Fibroblast of the aortic adventitia (primary cell): ENCODE measurements around the gene DHX32. TPM values are rescaled to one million over a fixed set of nuclear protein-coding genes. Genes with fewer than 3 reads are reported as not detected.

Experiments used
- DNase-seq: peaks from one replicate; pipeline ENCODE4 v3.0.0-alpha.2; 2010; ENCODE audit warnings: low read depth
- H3K4me3 ChIP-seq: 2 replicates; pipeline ENCODE4 v1.5.1; 2011; ENCODE audit warnings: low read depth, mild to moderate bottlenecking, control low read depth, low read length, moderate library complexity
- CTCF ChIP-seq: IDR thresholded peaks from 2 replicates; pipeline ENCODE4 v1.5.1; 2011; ENCODE audit warnings: mild to moderate bottlenecking, low read length, control low read depth, inconsistent platforms; ENCODE audit not compliant: insufficient read depth
- small RNA-seq: library from RNA; depleted of rRNA; stranded (forward); fragments of <200 nt; gene quantifications from one replicate; pipeline ENCODE3, GENCODE V24; 2012
- total RNA-seq: library from RNA; depleted of rRNA; stranded (reverse); fragments of >200 nt; gene quantifications from 2 replicates; pipeline ENCODE4 v1.2.3, GENCODE V29; 2012; ENCODE audit warnings: low replicate concordance

DHX32 gene
- total RNA-seq, 1 donor = 31.3 TPM

DNA sequence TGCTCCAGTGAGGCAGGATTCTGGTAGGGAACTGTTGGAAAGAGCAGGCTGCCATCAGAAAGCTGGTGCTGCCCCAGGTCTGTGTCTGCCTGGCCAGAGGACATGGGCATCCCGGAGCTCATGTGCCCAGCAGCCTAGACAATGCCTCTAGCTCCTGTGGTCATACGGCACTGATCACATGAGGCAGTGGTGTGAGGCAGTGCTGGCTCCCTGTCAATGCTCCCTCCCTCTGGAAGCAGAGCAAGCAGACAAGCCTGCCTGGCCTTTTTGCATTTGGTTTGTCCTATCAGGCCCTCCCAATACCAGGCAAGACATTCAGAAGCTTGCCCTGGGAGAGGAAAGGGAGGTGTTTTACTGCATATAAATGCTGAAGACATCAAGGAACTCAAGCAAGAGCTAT lies 86.0 kb downstream of the DHX32 start:
- no peak for TF ChIP-seq CTCF
- DNase-seq = peak; percentile 10
- H3K4me3 ChIP-seq = no peak overlapping the region

DNA sequence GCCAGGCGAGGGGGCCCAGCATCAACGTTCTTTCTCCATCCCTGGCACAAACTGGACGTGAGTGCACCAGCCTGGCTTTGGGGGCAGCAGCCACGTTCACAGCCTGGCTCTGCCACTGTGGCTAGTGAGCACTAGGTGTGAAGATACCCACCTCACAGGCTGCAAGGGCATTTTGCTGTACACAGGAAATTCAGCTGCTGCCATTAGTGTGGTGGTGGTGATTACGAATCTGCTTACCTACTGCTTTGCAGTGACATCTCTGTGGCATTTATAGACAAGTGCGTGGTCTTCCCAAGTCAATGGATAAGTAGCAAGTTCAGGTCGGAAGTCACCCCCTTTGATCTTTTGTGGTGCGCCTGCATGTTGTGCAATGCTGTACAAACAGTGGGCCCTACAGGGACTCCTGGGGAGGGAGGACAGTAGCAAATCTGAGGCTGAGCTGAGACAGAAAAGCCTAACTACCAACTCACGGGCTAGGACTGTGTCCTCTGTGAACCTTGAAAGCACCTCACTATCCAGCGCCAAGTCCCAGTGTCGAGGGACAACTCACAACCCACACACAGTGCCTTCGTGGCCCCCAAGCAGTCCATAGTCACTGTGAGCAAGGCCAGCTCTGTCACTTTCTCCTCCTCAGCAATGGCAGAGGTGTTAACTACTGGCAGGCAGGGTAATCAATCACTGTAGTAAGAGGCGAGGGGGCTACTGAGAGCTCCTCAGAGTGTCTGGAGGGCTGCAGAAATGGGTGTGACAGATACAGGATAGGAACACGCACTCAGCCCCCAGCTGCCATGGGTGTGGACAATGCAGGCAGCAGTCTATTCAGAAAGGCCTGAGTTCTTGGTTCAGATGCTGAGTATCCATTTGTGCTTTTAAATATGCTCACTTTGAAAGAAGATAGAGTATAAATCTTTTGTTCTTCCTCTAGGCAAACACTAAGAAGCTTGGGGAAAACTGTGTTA lies 88.5 kb downstream of the DHX32 start:
- TF ChIP-seq CTCF = no peak
- DNase-seq = no peak
- H3K4me3 ChIP-seq = no peak overlapping the region

- no peak for DNase-seq
- TF ChIP-seq CTCF = no peak
- H3K4me3 ChIP-seq = no peak overlapping the region
Measured at GRCh38 chr10:125788156-125789034, 92.7 kb downstream of the DHX32 start.

Small RNAs within 50 kb of the gene (small RNA-seq; reads per million reads assigned to genes)
- gene MIR4484 = 0.70 reads per million, percentile 13 among the genes with 10 or more reads in this experiment
- gene RF00017 = not detected
- not detected for gene RNU2-42P

Other genes starting within 250 kb of the DHX32 start
- gene TEX36, start 198.1 kb downstream of the DHX32 start, total RNA-seq = 2.1 TPM in 1 of 2 replicates, not detected in the other
- gene EDRF1, start 161.6 kb downstream of the DHX32 start, total RNA-seq = 15.7 and 27.2 TPM in 2 replicates
- 0.09 TPM in 1 of 2 replicates, not detected in the other for gene MMP21, start 105.5 kb downstream of the DHX32 start, total RNA-seq
- gene UROS, start 58.0 kb downstream of the DHX32 start, total RNA-seq = 74.7 and 131 TPM in 2 replicates
- gene BCCIP, start 57.7 kb downstream of the DHX32 start, total RNA-seq = 44.9 and 48.1 TPM in 2 replicates
- gene FANK1, start 15.3 kb upstream of the DHX32 start, total RNA-seq = 2.3 and 20.4 TPM in 2 replicates